GM19463 (cell line): ENCODE measurements around the gene FYB1.
A peak's percentile ranks its signal among the peaks of the same experiment; 100 is the strongest.
"Not testable (repeated sequence)": the region's sequence is repeated elsewhere in the genome, so short reads cannot be mapped to it uniquely, and the experiment has no call there.

Experiments
- ATAC-seq: cut with Tn5 transposase; IDR thresholded peaks from one replicate; pipeline ENCODE4 v1.9.1; 2021; ENCODE audit warnings: mild to moderate bottlenecking, moderate library complexity; ENCODE audit not compliant: unreplicated experiment

Gene FYB1

GRCh38 chr5:39226558-39226957 is 7.2 kb upstream of the FYB1 start:
- no peak for ATAC-seq

- ATAC-seq = no peak
Measured at GRCh38 chr5:39226100-39226451, 6.7 kb upstream of the FYB1 start.

GRCh38 chr5:39225405-39226099 is 6.2 kb upstream of the FYB1 start:
- ATAC-seq = no peak

- no peak for ATAC-seq
Measured at GRCh38 chr5:39224196-39224761, 4.9 kb upstream of the FYB1 start.

- no peak for ATAC-seq
Measured at GRCh38 chr5:39223565-39224156, 4.3 kb upstream of the FYB1 start.

- ATAC-seq = not testable (repeated sequence)
Measured at GRCh38 chr5:39221671-39222070, 2.3 kb upstream of the FYB1 start.

- no peak for ATAC-seq
Measured at GRCh38 chr5:39220280-39221030, 1.1 kb upstream of the FYB1 start.

GRCh38 chr5:39218482-39219402 is 621 bp downstream of the FYB1 start:
- no peak for ATAC-seq

GRCh38 chr5:39217365-39218281 is 1.7 kb downstream of the FYB1 start:
- ATAC-seq = peak; percentile 73

- no peak for ATAC-seq
Measured at GRCh38 chr5:39216631-39217030, 2.7 kb downstream of the FYB1 start.

GRCh38 chr5:39215857-39216256 is 3.5 kb downstream of the FYB1 start:
- ATAC-seq = no peak

- no peak for ATAC-seq
Measured at GRCh38 chr5:39214912-39215709, 4.3 kb downstream of the FYB1 start.

GRCh38 chr5:39213447-39214207 is 5.7 kb downstream of the FYB1 start:
- no peak for ATAC-seq

GRCh38 chr5:39211773-39212172 is 7.6 kb downstream of the FYB1 start:
- no peak for ATAC-seq

- ATAC-seq = peak; percentile 57
Measured at GRCh38 chr5:39209924-39210323, 9.4 kb downstream of the FYB1 start.

- no peak for ATAC-seq
Measured at GRCh38 chr5:39208471-39208870, 10.9 kb downstream of the FYB1 start.

- no peak for ATAC-seq
Measured at GRCh38 chr5:39207345-39208045, 11.9 kb downstream of the FYB1 start.
